NK-92 (cell line): ENCODE data around the gene MPL.
"Not testable (repeated sequence)": the region's sequence is repeated elsewhere in the genome, so short reads cannot be mapped to it uniquely, and the experiment has no call there.

Experiments
- DNase-seq: peaks from one replicate; lab custom pipeline; 2025; ENCODE audit not compliant: unreplicated experiment; lab: John Stamatoyannopoulos, UW

MPL gene

GRCh38 chr1:43370564-43370963 lies 32.9 kb downstream of the MPL start:
- no peak for DNase-seq

GRCh38 chr1:43372172-43372571 lies 34.6 kb downstream of the MPL start:
- DNase-seq: no peak

GRCh38 chr1:43373066-43373940 lies 35.7 kb downstream of the MPL start:
- DNase-seq: no peak

GRCh38 chr1:43376723-43377235 lies 39.2 kb downstream of the MPL start:
- no peak for DNase-seq

- no peak for DNase-seq
Measured at GRCh38 chr1:43377831-43378230, 40.2 kb downstream of the MPL start.

- no peak for DNase-seq
Measured at GRCh38 chr1:43379476-43379875, 41.9 kb downstream of the MPL start.

- no peak for DNase-seq
Measured at GRCh38 chr1:43381612-43382011, 44.0 kb downstream of the MPL start.

GRCh38 chr1:43382027-43382779 lies 44.6 kb downstream of the MPL start:
- DNase-seq: no peak

- DNase-seq: no peak
Measured at GRCh38 chr1:43383449-43383848, 45.8 kb downstream of the MPL start.

- DNase-seq: no peak
Measured at GRCh38 chr1:43386676-43387075, 49.1 kb downstream of the MPL start.

- no peak for DNase-seq
Measured at GRCh38 chr1:43387976-43388599, 50.5 kb downstream of the MPL start.

- no peak for DNase-seq
Measured at GRCh38 chr1:43388613-43389012, 51.0 kb downstream of the MPL start.

GRCh38 chr1:43389326-43390313 lies 52.0 kb downstream of the MPL start, which contains the start of the genes MED8 and SZT2:
MED8 (minus strand) TSS chr1:43389800; CDS start chr1:43389764, 36 bp downstream.
SZT2 (plus strand) TSS chr1:43389899; CDS start chr1:43389969, 70 bp downstream.
- peak; percentile 63 for DNase-seq

- no peak for DNase-seq
Measured at GRCh38 chr1:43392702-43393101, 55.1 kb downstream of the MPL start.

- DNase-seq: no peak
Measured at GRCh38 chr1:43395523-43395922, 57.9 kb downstream of the MPL start.

GRCh38 chr1:43396059-43396458 lies 58.4 kb downstream of the MPL start:
- no peak for DNase-seq

- DNase-seq: no peak
Measured at GRCh38 chr1:43398227-43398626, 60.6 kb downstream of the MPL start.

- not testable (repeated sequence) for DNase-seq
Measured at GRCh38 chr1:43400441-43400840, 62.8 kb downstream of the MPL start.

GRCh38 chr1:43402089-43402865 lies 64.7 kb downstream of the MPL start:
- no peak for DNase-seq
